Keratinocyte (primary cell): ENCODE data around the gene DTNB. TPM values are rescaled to one million over a fixed set of nuclear protein-coding genes. Genes with fewer than 3 reads are reported as not detected.

Experiments
- DNase-seq: peaks from one replicate; pipeline ENCODE4 v3.0.0-alpha.2; 2011; ENCODE audit warnings: low read depth, missing footprints, low spot score
- FAIRE-seq: peaks from 2 replicates; lab custom pipeline; 2011; peaks lifted over from hg19 to GRCh38; lab: Jason Lieb, UNC
- H2AFZ ChIP-seq: 2 replicates; pipeline ENCODE4 v1.6.0; 2012; ENCODE audit warnings: low read length, control low read depth, inconsistent platforms; ENCODE audit not compliant: control insufficient read depth
- H3K27ac ChIP-seq: 2 replicates; pipeline ENCODE4 v1.5.1; 2011; ENCODE audit warnings: low read length; ENCODE audit not compliant: control insufficient read depth, insufficient read depth
- H3K27me3 ChIP-seq: 3 replicates; pipeline ENCODE4 v1.6.0; 2011; ENCODE audit warnings: low read length; ENCODE audit not compliant: control insufficient read depth, insufficient read depth; ENCODE audit errors: extremely low read depth
- H3K36me3 ChIP-seq, 2 experiments: 2 replicates in 1 of 2; 3 replicates in 1 of 2; pipeline ENCODE4 v1.5.1; 2011; ENCODE audit warnings: low read length in 2 of 2, mild to moderate bottlenecking in 1 of 2; ENCODE audit not compliant: control insufficient read depth in 2 of 2, insufficient read depth in 2 of 2; ENCODE audit errors: extremely low read depth in 1 of 2
- H3K4me1 ChIP-seq: 3 replicates; pipeline ENCODE4 v1.5.1; 2011; ENCODE audit warnings: low read length; ENCODE audit not compliant: control insufficient read depth, insufficient read depth; ENCODE audit errors: extremely low read depth
- H3K4me2 ChIP-seq: 3 replicates; pipeline ENCODE4 v1.6.0; 2011; ENCODE audit warnings: low read depth, low read length; ENCODE audit not compliant: control insufficient read depth, insufficient read depth; ENCODE audit errors: extremely low read depth
- H3K4me3 ChIP-seq, 3 experiments: fragments of 200-600 bp in 1 of 3; sonication (generic) in 1 of 3; 2 replicates in 2 of 3; 3 replicates in 1 of 3; pipeline ENCODE4 v1.5.1; 2011 to 2016; ENCODE audit warnings: low read length in 3 of 3, mild to moderate bottlenecking in 3 of 3, control low read depth in 2 of 3, inconsistent platforms in 1 of 3, low read depth in 1 of 3, mixed read lengths in 1 of 3, mixed run types in 1 of 3, moderate library complexity in 1 of 3; ENCODE audit not compliant: control insufficient read depth in 2 of 3, insufficient read depth in 2 of 3; ENCODE audit errors: extremely low read depth in 1 of 3
- H3K79me2 ChIP-seq: 2 replicates; pipeline ENCODE4 v1.6.0; 2012; ENCODE audit warnings: low read length; ENCODE audit not compliant: control insufficient read depth, insufficient read depth
- H3K9ac ChIP-seq: 3 replicates; pipeline ENCODE4 v1.6.0; 2011; ENCODE audit warnings: low read length; ENCODE audit not compliant: control insufficient read depth, insufficient read depth; ENCODE audit errors: extremely low read depth
- H3K9me1 ChIP-seq: 3 replicates; pipeline ENCODE4 v1.6.0; 2011; ENCODE audit warnings: low read length; ENCODE audit not compliant: control insufficient read depth, insufficient read depth; ENCODE audit errors: extremely low read depth
- H3K9me3 ChIP-seq: 2 replicates; pipeline ENCODE4 v1.5.1; 2012; ENCODE audit warnings: low read depth, low read length; ENCODE audit not compliant: control insufficient read depth
- H4K20me1 ChIP-seq: 3 replicates; pipeline ENCODE4 v1.6.0; 2011; ENCODE audit warnings: low read length; ENCODE audit not compliant: control insufficient read depth, insufficient read depth; ENCODE audit errors: extremely low read depth
- EZH2 ChIP-seq: IDR thresholded peaks from one replicate; pipeline ENCODE4 v1.6.1; 2012; ENCODE audit warnings: inconsistent platforms, mild to moderate bottlenecking, low read length, moderate library complexity
- dilution Hi-C: fragments of 300-500 bp; cut with MboI; formaldehyde crosslinking; loops from one replicate; pipeline ENCODE4 v1.7.0; 2020; ENCODE audit warnings: low sequenced_read_pairs; ENCODE audit not compliant: extremely low pct_ligation_motif_present
- polyA plus RNA-seq, 5 experiments: library from polyadenylated mRNA; depleted of rRNA in 3 of 5; stranded (reverse) in 3 of 5; stranded (forward) in 1 of 5; unstranded in 1 of 5; fragments of >200 nt; gene quantifications; 1 replicate in 1 of 5; 2 replicates in 3 of 5; 3 replicates in 1 of 5; pipeline versions ENCODE4 v1.2.1 to v1.2.3, GENCODE V29; 2011 to 2012; ENCODE audit warnings: missing spikeins in 2 of 5, low read depth in 1 of 5, low replicate concordance in 1 of 5
- TF ChIP-seq, protein P1 (sequence below), 3 experiments: IDR thresholded peaks in 1 of 3; conservative IDR thresholded peaks in 1 of 3; optimal IDR thresholded peaks in 1 of 3; 2 replicates in 2 of 3; 3 replicates in 1 of 3; pipeline versions ENCODE3 to v1.5.1; 2011; ENCODE audit warnings: low read length in 3 of 3, mild to moderate bottlenecking in 3 of 3, moderate library complexity in 2 of 3, control low read depth in 1 of 3, inconsistent platforms in 1 of 3; ENCODE audit not compliant: insufficient read depth in 2 of 3; ENCODE audit errors: extremely low read depth in 1 of 3

DTNB gene
- polyA plus RNA-seq, 1 donor (not counting 4 experiments of a cell fraction or from before 2014, with no cell fraction given): 31.5 TPM

GRCh38 chr2:25614711-25615110 lies 58.7 kb downstream of the DTNB start:
- Histone ChIP-seq H3K4me2 (no peak overlapping the region), H3K27me3 (no peaks in the 10 kb centered on the region), H3K36me3 (no peaks in the 10 kb centered on the region), H3K9ac (no peak overlapping the region), H3K79me2 (peaks cover 2% of the 10 kb centered on the region), H3K27ac (no peak overlapping the region), H3K9me3 (no peaks in the 10 kb centered on the region), H4K20me1 (no peaks in the 10 kb centered on the region), H3K9me1 (no peaks in the 10 kb centered on the region), H3K4me3 (no peak overlapping the region), H3K4me1 (peaks cover 19% of the 10 kb centered on the region), H2AFZ (no peak overlapping the region)
- DNase-seq (no peak), FAIRE-seq (no peak)
- dilution Hi-C loops: no loop called here
- no peak for TF ChIP-seq EZH2
- TF ChIP-seq, protein P1, sequence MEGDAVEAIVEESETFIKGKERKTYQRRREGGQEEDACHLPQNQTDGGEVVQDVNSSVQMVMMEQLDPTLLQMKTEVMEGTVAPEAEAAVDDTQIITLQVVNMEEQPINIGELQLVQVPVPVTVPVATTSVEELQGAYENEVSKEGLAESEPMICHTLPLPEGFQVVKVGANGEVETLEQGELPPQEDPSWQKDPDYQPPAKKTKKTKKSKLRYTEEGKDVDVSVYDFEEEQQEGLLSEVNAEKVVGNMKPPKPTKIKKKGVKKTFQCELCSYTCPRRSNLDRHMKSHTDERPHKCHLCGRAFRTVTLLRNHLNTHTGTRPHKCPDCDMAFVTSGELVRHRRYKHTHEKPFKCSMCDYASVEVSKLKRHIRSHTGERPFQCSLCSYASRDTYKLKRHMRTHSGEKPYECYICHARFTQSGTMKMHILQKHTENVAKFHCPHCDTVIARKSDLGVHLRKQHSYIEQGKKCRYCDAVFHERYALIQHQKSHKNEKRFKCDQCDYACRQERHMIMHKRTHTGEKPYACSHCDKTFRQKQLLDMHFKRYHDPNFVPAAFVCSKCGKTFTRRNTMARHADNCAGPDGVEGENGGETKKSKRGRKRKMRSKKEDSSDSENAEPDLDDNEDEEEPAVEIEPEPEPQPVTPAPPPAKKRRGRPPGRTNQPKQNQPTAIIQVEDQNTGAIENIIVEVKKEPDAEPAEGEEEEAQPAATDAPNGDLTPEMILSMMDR (optimal IDR thresholded peaks at IDR 0.05 in 1 of 3, IDR thresholded peaks at IDR 0.05 in 1 of 3, conservative IDR thresholded peaks at IDR 0.05 in 1 of 3; ENCODE audit: extremely low read depth in 1 of 3, insufficient read depth in 2 of 3, low read length in 3 of 3): no peak

GRCh38 chr2:25608718-25609117 lies 64.7 kb downstream of the DTNB start:
- no peak overlapping the region for H3K27ac ChIP-seq
- H3K4me3 ChIP-seq: no peak overlapping the region
- no peaks in the 10 kb centered on the region for H3K9me1 ChIP-seq
- H3K9me3 ChIP-seq: no peaks in the 10 kb centered on the region
- H2AFZ ChIP-seq: no peak overlapping the region
- no peak for TF ChIP-seq EZH2
- TF ChIP-seq, protein P1 (optimal IDR thresholded peaks at IDR 0.05 in 1 of 3, IDR thresholded peaks at IDR 0.05 in 1 of 3, conservative IDR thresholded peaks at IDR 0.05 in 1 of 3; ENCODE audit: extremely low read depth in 1 of 3, insufficient read depth in 2 of 3, low read length in 3 of 3): no peak
- H3K36me3 ChIP-seq: no peaks in the 10 kb centered on the region
- dilution Hi-C loops: no loop called here
- no peak for DNase-seq
- H3K27me3 ChIP-seq: no peaks in the 10 kb centered on the region
- H3K9ac ChIP-seq: no peak overlapping the region
- H3K4me2 ChIP-seq: no peak overlapping the region
- FAIRE-seq: no peak
- no peaks in the 10 kb centered on the region for H3K79me2 ChIP-seq
- H4K20me1 ChIP-seq: no peaks in the 10 kb centered on the region
- H3K4me1 ChIP-seq: no peaks in the 10 kb centered on the region
